HL-60 (cell line): ENCODE measurements around the gene GID4.

Source experiments
- GABPA ChIP-seq: IDR thresholded peaks from 2 replicates; pipeline ENCODE4 v1.6.1; 2012; ENCODE audit warnings: low read depth
- POLR2AphosphoS5 ChIP-seq: IDR thresholded peaks from 2 replicates; pipeline ENCODE4 v1.6.1; 2012; ENCODE audit warnings: low read depth
- SPI1 ChIP-seq: IDR thresholded peaks from 2 replicates; pipeline ENCODE4 v1.6.1; 2012; ENCODE audit warnings: low read depth, mild to moderate bottlenecking, borderline replicate concordance
- TF ChIP-seq, protein P1 (sequence below): IDR thresholded peaks from 2 replicates; pipeline ENCODE4 v1.6.1; 2012; ENCODE audit warnings: low read depth; ENCODE audit not compliant: insufficient replicate concordance
- TF ChIP-seq, protein P2 (sequence below): IDR thresholded peaks from one replicate; pipeline ENCODE4 v1.5.1; 2011; ENCODE audit warnings: low read length, control low read depth, inconsistent platforms; ENCODE audit not compliant: insufficient read depth

DNA sequence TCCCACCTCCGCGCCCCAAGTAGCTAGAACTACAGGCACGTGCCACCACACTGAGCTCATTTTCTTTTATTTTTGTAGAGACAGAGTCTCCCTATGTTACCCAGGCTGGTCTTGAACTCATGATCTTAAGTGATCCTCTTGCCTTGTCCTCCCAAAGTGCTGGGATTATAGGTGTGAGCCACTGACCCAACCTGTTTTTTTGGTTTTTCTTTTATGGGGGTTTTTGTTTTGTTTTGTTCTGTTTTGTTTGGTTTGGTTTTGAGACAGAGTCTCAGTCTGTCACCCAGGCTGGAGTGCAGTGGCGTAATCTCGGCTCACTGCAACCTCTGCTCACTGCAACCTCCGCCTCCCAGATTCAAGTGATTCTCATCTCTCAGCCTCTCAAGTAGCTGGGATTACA is 16.4 kb downstream of the GID4 start:
- TF ChIP-seq SPI1 (no peak), POLR2AphosphoS5 (no peak), GABPA (no peak)
- TF ChIP-seq, protein P1, sequence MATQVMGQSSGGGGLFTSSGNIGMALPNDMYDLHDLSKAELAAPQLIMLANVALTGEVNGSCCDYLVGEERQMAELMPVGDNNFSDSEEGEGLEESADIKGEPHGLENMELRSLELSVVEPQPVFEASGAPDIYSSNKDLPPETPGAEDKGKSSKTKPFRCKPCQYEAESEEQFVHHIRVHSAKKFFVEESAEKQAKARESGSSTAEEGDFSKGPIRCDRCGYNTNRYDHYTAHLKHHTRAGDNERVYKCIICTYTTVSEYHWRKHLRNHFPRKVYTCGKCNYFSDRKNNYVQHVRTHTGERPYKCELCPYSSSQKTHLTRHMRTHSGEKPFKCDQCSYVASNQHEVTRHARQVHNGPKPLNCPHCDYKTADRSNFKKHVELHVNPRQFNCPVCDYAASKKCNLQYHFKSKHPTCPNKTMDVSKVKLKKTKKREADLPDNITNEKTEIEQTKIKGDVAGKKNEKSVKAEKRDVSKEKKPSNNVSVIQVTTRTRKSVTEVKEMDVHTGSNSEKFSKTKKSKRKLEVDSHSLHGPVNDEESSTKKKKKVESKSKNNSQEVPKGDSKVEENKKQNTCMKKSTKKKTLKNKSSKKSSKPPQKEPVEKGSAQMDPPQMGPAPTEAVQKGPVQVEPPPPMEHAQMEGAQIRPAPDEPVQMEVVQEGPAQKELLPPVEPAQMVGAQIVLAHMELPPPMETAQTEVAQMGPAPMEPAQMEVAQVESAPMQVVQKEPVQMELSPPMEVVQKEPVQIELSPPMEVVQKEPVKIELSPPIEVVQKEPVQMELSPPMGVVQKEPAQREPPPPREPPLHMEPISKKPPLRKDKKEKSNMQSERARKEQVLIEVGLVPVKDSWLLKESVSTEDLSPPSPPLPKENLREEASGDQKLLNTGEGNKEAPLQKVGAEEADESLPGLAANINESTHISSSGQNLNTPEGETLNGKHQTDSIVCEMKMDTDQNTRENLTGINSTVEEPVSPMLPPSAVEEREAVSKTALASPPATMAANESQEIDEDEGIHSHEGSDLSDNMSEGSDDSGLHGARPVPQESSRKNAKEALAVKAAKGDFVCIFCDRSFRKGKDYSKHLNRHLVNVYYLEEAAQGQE, result no peak
- TF ChIP-seq, protein P2, sequence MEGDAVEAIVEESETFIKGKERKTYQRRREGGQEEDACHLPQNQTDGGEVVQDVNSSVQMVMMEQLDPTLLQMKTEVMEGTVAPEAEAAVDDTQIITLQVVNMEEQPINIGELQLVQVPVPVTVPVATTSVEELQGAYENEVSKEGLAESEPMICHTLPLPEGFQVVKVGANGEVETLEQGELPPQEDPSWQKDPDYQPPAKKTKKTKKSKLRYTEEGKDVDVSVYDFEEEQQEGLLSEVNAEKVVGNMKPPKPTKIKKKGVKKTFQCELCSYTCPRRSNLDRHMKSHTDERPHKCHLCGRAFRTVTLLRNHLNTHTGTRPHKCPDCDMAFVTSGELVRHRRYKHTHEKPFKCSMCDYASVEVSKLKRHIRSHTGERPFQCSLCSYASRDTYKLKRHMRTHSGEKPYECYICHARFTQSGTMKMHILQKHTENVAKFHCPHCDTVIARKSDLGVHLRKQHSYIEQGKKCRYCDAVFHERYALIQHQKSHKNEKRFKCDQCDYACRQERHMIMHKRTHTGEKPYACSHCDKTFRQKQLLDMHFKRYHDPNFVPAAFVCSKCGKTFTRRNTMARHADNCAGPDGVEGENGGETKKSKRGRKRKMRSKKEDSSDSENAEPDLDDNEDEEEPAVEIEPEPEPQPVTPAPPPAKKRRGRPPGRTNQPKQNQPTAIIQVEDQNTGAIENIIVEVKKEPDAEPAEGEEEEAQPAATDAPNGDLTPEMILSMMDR, result no peak
